Vagina (tissue), 2 donors: ENCODE results near the gene USP49.

Source experiments
- CTCF ChIP-seq, 3 experiments: fragments of 450-650 bp in 2 of 3; fragments of 200-600 bp in 1 of 3; sonication (generic) in 1 of 3; IDR thresholded peaks; one replicate each; pipeline ENCODE4 v1.5.1; 2017 to 2019; ENCODE audit warnings: antibody characterized with exemption in 3 of 3, mild to moderate bottlenecking in 2 of 3, moderate library complexity in 2 of 3
- POLR2A ChIP-seq, 2 donors: fragments of 450-650 bp; IDR thresholded peaks; one replicate each; pipeline ENCODE4 v1.6.1; 2017; ENCODE audit warnings: antibody characterized with exemption in 2 of 2, mild to moderate bottlenecking in 2 of 2, moderate library complexity in 2 of 2
- POLR2AphosphoS5 ChIP-seq, 2 donors: sonication (generic); formaldehyde crosslinking; IDR thresholded peaks; one replicate each; pipeline ENCODE4 v1.9.0; 2017; ENCODE audit warnings: antibody characterized with exemption in 2 of 2, mild to moderate bottlenecking in 2 of 2, low read depth in 1 of 2; ENCODE audit not compliant: insufficient read depth in 1 of 2

- no peak for TF ChIP-seq CTCF (IDR thresholded peaks at IDR 0.05)
- TF ChIP-seq POLR2A (IDR thresholded peaks at IDR 0.05): no peak
- TF ChIP-seq POLR2AphosphoS5 (IDR thresholded peaks at IDR 0.05; ENCODE audit: insufficient read depth in 1 of 2, low read depth in 1 of 2): no peak
Observed at GRCh38 chr6:41815587-41815986, 79.6 kb downstream of the USP49 start.
